HepG2 (cell line): Measurements from ENCODE around the gene CTNND1. TPM values are rescaled to one million over a fixed set of nuclear protein-coding genes. Genes with fewer than 3 reads are reported as not detected.
A peak's percentile ranks its signal among the peaks of the same experiment; 100 is the strongest.

Experiments used
- ATAC-seq: fragments of 200-7000 bp; cut with Tn5 transposase; 3 replicates; pipeline ENCODE4 v1.9.1; 2020; ENCODE audit warnings: mild to moderate bottlenecking, moderate library complexity
- BruUV-seq: library from RNA; stranded (reverse); fragments of 400-500 nt; replicated peaks from 2 replicates; lab custom pipeline; 2021; lab: Mats Ljungman, UMichigan
- CTCF ChIA-PET: fragments of 300-600 bp; formaldehyde crosslinking; extraction: SDS; loops from one replicate; lab custom pipeline; 2021; ENCODE audit warnings: low total read pairs, inconsistent platforms, low intra/inter-chr PET ratio; lab: Yijun Ruan, JAX
- POLR2A ChIA-PET: fragments of 350-600 bp; sonication (Branson Sonifier 250); formaldehyde crosslinking; loops from one replicate; lab custom pipeline; 2020; ENCODE audit warnings: antibody characterized with exemption, inconsistent platforms; lab: Yijun Ruan, JAX
- DNase-seq: peaks from one replicate; pipeline ENCODE4 v3.0.0-alpha.2; 2015; ENCODE audit warnings: low spot score
- FAIRE-seq: peaks from 3 replicates; lab custom pipeline; 2011; peaks lifted over from hg19 to GRCh38; lab: Jason Lieb, UNC
- H2AFZ ChIP-seq: one replicate; pipeline ENCODE4 v1.6.1; 2011; ENCODE audit warnings: low read length, inconsistent platforms
- H3K27ac ChIP-seq: fragments of 300-600 bp; 3 replicates; pipeline ENCODE4 v1.8.0; 2011; ENCODE audit warnings: mixed run types, mild to moderate bottlenecking, mixed read lengths, low read length, inconsistent platforms; ENCODE audit not compliant: insufficient read depth; ENCODE audit errors: extremely low read length
- H3K27me3 ChIP-seq, 2 experiments: fragments of 200-600 bp in 1 of 2; 2 replicates in 1 of 2; 3 replicates in 1 of 2; pipeline versions ENCODE4 v1.6.0 to v1.8.0; 2011; ENCODE audit warnings: low read length in 2 of 2, mild to moderate bottlenecking in 2 of 2, moderate library complexity in 2 of 2, inconsistent platforms in 1 of 2; ENCODE audit not compliant: insufficient read depth in 2 of 2, control insufficient read depth in 1 of 2
- H3K36me3 ChIP-seq, 2 experiments: fragments of 200-600 bp in 1 of 2; replicated peaks in 1 of 2; 2 replicates in 1 of 2; 3 replicates in 1 of 2; pipeline versions ENCODE4 v1.5.1 to v1.8.0; 2011; ENCODE audit warnings: low read length in 2 of 2, inconsistent platforms in 1 of 2; ENCODE audit not compliant: insufficient read depth in 2 of 2, control insufficient read depth in 1 of 2
- H3K4me1 ChIP-seq: 2 replicates; pipeline ENCODE4 v1.5.1; 2012; ENCODE audit warnings: low read length, inconsistent platforms; ENCODE audit not compliant: insufficient read depth
- H3K4me2 ChIP-seq: 2 replicates; pipeline ENCODE4 v1.6.0; 2011; ENCODE audit warnings: low read depth, low read length, inconsistent platforms
- H3K4me3 ChIP-seq, 3 experiments: fragments of 200-600 bp in 1 of 3; sonication (generic), shearing (Covaris generic) in 1 of 3; replicated peaks in 1 of 3; 2 replicates each; pipeline ENCODE4 v1.5.1; 2011 to 2016; ENCODE audit warnings: low read length in 3 of 3, inconsistent platforms in 2 of 3, low read depth in 2 of 3, mild to moderate bottlenecking in 2 of 3, control low read depth in 1 of 3, mixed read lengths in 1 of 3; ENCODE audit not compliant: insufficient read depth in 1 of 3
- H3K79me2 ChIP-seq: one replicate; pipeline ENCODE4 v1.6.1; 2011; ENCODE audit warnings: low read length, inconsistent platforms; ENCODE audit not compliant: insufficient read depth
- H3K9ac ChIP-seq: 2 replicates; pipeline ENCODE4 v1.6.0; 2011; ENCODE audit warnings: mild to moderate bottlenecking, low read depth, low read length, inconsistent platforms; ENCODE audit not compliant: insufficient read depth
- H3K9me3 ChIP-seq: 2 replicates; pipeline ENCODE4 v1.5.1; 2012; ENCODE audit warnings: mild to moderate bottlenecking, low read length
- H4K20me1 ChIP-seq: 2 replicates; pipeline ENCODE4 v1.6.0; 2011; ENCODE audit warnings: inconsistent platforms, mild to moderate bottlenecking, low read length, moderate library complexity; ENCODE audit not compliant: insufficient read depth
- AHR ChIP-seq: IDR thresholded peaks from 2 replicates; pipeline ENCODE4 v1.6.1; 2018; ENCODE audit warnings: missing genetic modification reagents, missing compliant biosample characterization
- FOXK1 ChIP-seq: sonication (generic); formaldehyde crosslinking; IDR thresholded peaks from 2 replicates; pipeline ENCODE4 v1.4.0; 2020; ENCODE audit warnings: low read depth, missing genetic modification reagents, borderline replicate concordance
- SMAD9 ChIP-seq: sonication (generic); formaldehyde crosslinking; IDR thresholded peaks from 2 replicates; pipeline ENCODE4 v1.5.1; 2020; ENCODE audit warnings: mild to moderate bottlenecking, missing genetic modification reagents
- ZFYVE20 ChIP-seq: sonication (generic); formaldehyde crosslinking; IDR thresholded peaks from 2 replicates; pipeline ENCODE4 v1.8.0; 2023; ENCODE audit warnings: low read depth, mild to moderate bottlenecking, moderate library complexity, missing genetic modification reagents, borderline replicate concordance
- in situ Hi-C: cut with HindIII; loops from 2 replicates; pipeline ENCODE4 v1.10.0; 2017; ENCODE audit warnings: low pct_unique_long_range_greater_than_20kb; ENCODE audit not compliant: extremely low pct_ligation_motif_present
- intact Hi-C: fragments of 100-400 bp; cut with micrococcal nuclease; formaldehyde crosslinking; loops from one replicate; pipeline ENCODE4 v1.10.0; 2022; ENCODE audit not compliant: unreplicated experiment
- polyA plus RNA-seq, 8 experiments: library from polyadenylated mRNA; depleted of rRNA in 3 of 8; stranded (reverse) in 7 of 8; unstranded in 1 of 8; fragments of >200 nt; fragmentation: Illumina TruSeq in 4 of 8; extraction: Trizol in 4 of 8; gene quantifications; 2 replicates each; pipeline versions ENCODE4 v1.2.1 to v1.2.3, GENCODE V29; 2011 to 2016; ENCODE audit warnings: low read depth in 4 of 8, missing spikeins in 1 of 8, mixed read lengths in 1 of 8; ENCODE audit not compliant: insufficient read depth in 1 of 8
- total RNA-seq, 5 experiments: library from RNA; depleted of rRNA; stranded (reverse); fragments of >200 nt; fragmentation: Illumina TruSeq; extraction: Trizol; gene quantifications; 2 replicates each; pipeline ENCODE4 v1.2.3, GENCODE V29; 2016; ENCODE audit warnings: low read depth in 1 of 5
- TF ChIP-seq, protein P1 (sequence below): sonication (generic); formaldehyde crosslinking; IDR thresholded peaks from 2 replicates; pipeline ENCODE4 v1.4.0; 2020; ENCODE audit warnings: mild to moderate bottlenecking, missing genetic modification reagents, borderline replicate concordance
- TF ChIP-seq, protein P2 (sequence below): sonication (generic); formaldehyde crosslinking; conservative IDR thresholded peaks from 2 replicates; pipeline ENCODE4 v1.8.1; 2023; ENCODE audit warnings: missing genetic modification reagents

CTNND1 gene
- total and polyA plus RNA-seq, 2 of the 13 experiments (the other 11 are each of a cell fraction or from before 2014, with no cell fraction given): 117 to 128 TPM

DNA sequence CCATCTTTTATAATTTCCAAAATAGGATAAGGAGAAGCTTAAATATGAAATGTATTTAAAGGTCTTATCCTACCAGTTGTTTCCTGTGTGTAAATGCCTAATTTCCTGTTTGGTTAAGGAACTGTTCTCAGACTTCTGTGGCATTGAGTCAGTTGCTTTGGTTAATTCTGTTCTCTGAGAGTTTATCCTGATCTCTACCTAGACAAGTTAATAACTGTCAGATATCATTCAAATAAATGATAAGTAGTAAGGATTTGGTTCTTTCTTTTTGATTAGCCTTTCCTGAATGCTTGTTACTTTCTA, 39.5 kb downstream of the CTNND1 start:
- CTCF ChIA-PET: interaction anchor here (1.6 to 3.4 kb wide), 4 partner anchors 37 to 49 kb away, joined by 3 to 47 read pairs (median 8); partner anchors contain the start of genes BTBD18 and CTNND1
- Histone ChIP-seq H2AFZ (no peak overlapping the region), H3K27me3 (no peaks in the 10 kb centered on the region), H3K9me3 (no peaks in the 10 kb centered on the region), H3K4me2 (peak overlapping the region; percentile 15; the same call in 1 of the 2 replicates), H3K36me3 (peaks cover 30 to 62% of the 10 kb centered on the region in 2 experiments), H3K27ac (no peak overlapping the region), H4K20me1 (peaks cover 12% of the 10 kb centered on the region; the same call in 1 of the 2 replicates), H3K4me3 (no peak overlapping the region), H3K79me2 (peaks cover 49% of the 10 kb centered on the region), H3K9ac (no peak overlapping the region), H3K4me1 (peaks cover 42% of the 10 kb centered on the region)
- POLR2A ChIA-PET: interaction anchor here (1.0 to 4.4 kb wide), 10 partner anchors 13 to 89 kb away, joined by 3 to 83 read pairs (median 10); partner anchors contain the start of genes BTBD18, CTNND1, MED19 and SELENOH
- DNase-seq: no peak
- no peak for ATAC-seq
- in situ Hi-C loops (loop anchor here (5.0 kb wide), 1 partner anchor 39 kb away; the partner anchor contains the start of gene CTNND1), intact Hi-C loops (loop anchor here (5.0 to 10.0 kb wide), 3 partner anchors 136 to 711 kb away; partner anchors contain the start of gene ZDHHC5)
- no peak for FAIRE-seq
- no TSS peak for BruUV-seq
- TF ChIP-seq, protein P1, sequence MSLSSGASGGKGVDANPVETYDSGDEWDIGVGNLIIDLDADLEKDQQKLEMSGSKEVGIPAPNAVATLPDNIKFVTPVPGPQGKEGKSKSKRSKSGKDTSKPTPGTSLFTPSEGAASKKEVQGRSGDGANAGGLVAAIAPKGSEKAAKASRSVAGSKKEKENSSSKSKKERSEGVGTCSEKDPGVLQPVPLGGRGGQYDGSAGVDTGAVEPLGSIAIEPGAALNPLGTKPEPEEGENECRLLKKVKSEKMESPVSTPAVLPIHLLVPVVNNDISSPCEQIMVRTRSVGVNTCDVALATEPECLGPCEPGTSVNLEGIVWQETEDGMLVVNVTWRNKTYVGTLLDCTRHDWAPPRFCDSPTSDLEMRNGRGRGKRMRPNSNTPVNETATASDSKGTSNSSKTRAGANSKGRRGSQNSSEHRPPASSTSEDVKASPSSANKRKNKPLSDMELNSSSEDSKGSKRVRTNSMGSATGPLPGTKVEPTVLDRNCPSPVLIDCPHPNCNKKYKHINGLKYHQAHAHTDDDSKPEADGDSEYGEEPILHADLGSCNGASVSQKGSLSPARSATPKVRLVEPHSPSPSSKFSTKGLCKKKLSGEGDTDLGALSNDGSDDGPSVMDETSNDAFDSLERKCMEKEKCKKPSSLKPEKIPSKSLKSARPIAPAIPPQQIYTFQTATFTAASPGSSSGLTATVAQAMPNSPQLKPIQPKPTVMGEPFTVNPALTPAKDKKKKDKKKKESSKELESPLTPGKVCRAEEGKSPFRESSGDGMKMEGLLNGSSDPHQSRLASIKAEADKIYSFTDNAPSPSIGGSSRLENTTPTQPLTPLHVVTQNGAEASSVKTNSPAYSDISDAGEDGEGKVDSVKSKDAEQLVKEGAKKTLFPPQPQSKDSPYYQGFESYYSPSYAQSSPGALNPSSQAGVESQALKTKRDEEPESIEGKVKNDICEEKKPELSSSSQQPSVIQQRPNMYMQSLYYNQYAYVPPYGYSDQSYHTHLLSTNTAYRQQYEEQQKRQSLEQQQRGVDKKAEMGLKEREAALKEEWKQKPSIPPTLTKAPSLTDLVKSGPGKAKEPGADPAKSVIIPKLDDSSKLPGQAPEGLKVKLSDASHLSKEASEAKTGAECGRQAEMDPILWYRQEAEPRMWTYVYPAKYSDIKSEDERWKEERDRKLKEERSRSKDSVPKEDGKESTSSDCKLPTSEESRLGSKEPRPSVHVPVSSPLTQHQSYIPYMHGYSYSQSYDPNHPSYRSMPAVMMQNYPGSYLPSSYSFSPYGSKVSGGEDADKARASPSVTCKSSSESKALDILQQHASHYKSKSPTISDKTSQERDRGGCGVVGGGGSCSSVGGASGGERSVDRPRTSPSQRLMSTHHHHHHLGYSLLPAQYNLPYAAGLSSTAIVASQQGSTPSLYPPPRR (CRISPR knock-in tag): no peak
- TF ChIP-seq AHR (CRISPR knock-in tag) (no peak), SMAD9 (no peak), ZFYVE20 (CRISPR knock-in tag) (no peak), FOXK1 (CRISPR knock-in tag) (no peak)
- TF ChIP-seq, protein P2, sequence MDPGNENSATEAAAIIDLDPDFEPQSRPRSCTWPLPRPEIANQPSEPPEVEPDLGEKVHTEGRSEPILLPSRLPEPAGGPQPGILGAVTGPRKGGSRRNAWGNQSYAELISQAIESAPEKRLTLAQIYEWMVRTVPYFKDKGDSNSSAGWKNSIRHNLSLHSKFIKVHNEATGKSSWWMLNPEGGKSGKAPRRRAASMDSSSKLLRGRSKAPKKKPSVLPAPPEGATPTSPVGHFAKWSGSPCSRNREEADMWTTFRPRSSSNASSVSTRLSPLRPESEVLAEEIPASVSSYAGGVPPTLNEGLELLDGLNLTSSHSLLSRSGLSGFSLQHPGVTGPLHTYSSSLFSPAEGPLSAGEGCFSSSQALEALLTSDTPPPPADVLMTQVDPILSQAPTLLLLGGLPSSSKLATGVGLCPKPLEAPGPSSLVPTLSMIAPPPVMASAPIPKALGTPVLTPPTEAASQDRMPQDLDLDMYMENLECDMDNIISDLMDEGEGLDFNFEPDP: no peak
